Psoas muscle (tissue), 8 donors: ENCODE results near the gene MSMB. TPM values are rescaled to one million over a fixed set of nuclear protein-coding genes. Genes with fewer than 3 reads are reported as not detected.

Experiments
- ATAC-seq, 4 donors: fragments of 200-7000 bp; cut with Tn5 transposase; one replicate each; pipeline ENCODE4 v1.9.1; 2020; ENCODE audit warnings: moderate library complexity in 3 of 4, mild to moderate bottlenecking in 2 of 4
- DNase-seq, 2 donors: peaks; one replicate each; pipeline ENCODE4 v3.0.0-alpha.2; 2020
- H3K27ac ChIP-seq: fragments of 200-600 bp; one replicate; pipeline ENCODE4 v1.8.0; 2022
- H3K27me3 ChIP-seq, 3 donors: fragments of 200-600 bp in 1 of 3; one replicate each; pipeline versions ENCODE4 v1.6.1 to v1.8.0; 2013 to 2022; ENCODE audit warnings: low read length in 2 of 3, mild to moderate bottlenecking in 2 of 3, moderate library complexity in 1 of 3; ENCODE audit not compliant: insufficient read depth in 3 of 3
- H3K36me3 ChIP-seq, 2 donors: fragments of 200-600 bp in 1 of 2; one replicate each; pipeline versions ENCODE4 v1.6.1 to v1.8.0; 2013 to 2022; ENCODE audit warnings: low read depth in 1 of 2, mild to moderate bottlenecking in 1 of 2, moderate library complexity in 1 of 2; ENCODE audit not compliant: insufficient read depth in 1 of 2
- H3K4me1 ChIP-seq: fragments of 200-600 bp; one replicate; pipeline ENCODE4 v1.8.0; 2022
- H3K4me3 ChIP-seq: fragments of 200-600 bp; one replicate; pipeline ENCODE4 v1.8.0; 2022; ENCODE audit warnings: mild to moderate bottlenecking
- H3K9me3 ChIP-seq: fragments of 200-600 bp; one replicate; pipeline ENCODE4 v1.8.0; 2022
- WGBS, 3 donors: extraction: QIAGEN DNeasy Blood & Tissue Kit; methylation state at CpG; one replicate each; pipeline versions ENCODE4 v1.1.6 to v1.1.7; 2013; 5-methylcytosine and 5-hydroxymethylcytosine counted together
- intact Hi-C, 2 donors: fragments of 100-400 bp; cut with DNase I; formaldehyde crosslinking; loops; one replicate each; pipeline versions ENCODE4 v1.11.0 to v1.14.2; 2022
- polyA plus RNA-seq, 3 donors: library from polyadenylated mRNA; stranded (reverse); fragments of 200-250 nt; gene quantifications; one replicate each; pipeline ENCODE4 v1.2.3, GENCODE V29; 2013
- total RNA-seq, 4 donors: library from RNA; stranded (reverse); fragmentation: NEBNext Ultra II Directional in 2 of 4; extraction: Animal tissue kit (Norgen Biotek cat#: 25700) in 2 of 4; gene quantifications; one replicate each; pipeline versions ENCODE4 v1.2.1 to v1.2.4, GENCODE V29; 2021 to 2023
- TF ChIP-seq, protein P1 (sequence below): fragments of 200-600 bp; IDR thresholded peaks from one replicate; pipeline ENCODE4 v1.8.0; 2022; ENCODE audit warnings: antibody characterized with exemption
- donor health status: healthy with polysubstance abuse.
- donor health status: DM: no; HTN: no; CAD: no; lungs with moderate emphysema.
- donor health status: Bipolar disorder and iron deficiency.
- donor health status: healthy.
- donor health status: DM: yes; HTN: yes; CAD: no.
- donor health status: DM: no; HTN: no; CAD: no.
- donor health status: DM: no; HTN: no; CAD: no.
- donor health status: DM: yes; HTN: yes; CAD: no.

The MSMB gene
- total and polyA plus RNA-seq, 7 donors: not detected

- intact Hi-C loops: no loop called here
- TF ChIP-seq, protein P1, sequence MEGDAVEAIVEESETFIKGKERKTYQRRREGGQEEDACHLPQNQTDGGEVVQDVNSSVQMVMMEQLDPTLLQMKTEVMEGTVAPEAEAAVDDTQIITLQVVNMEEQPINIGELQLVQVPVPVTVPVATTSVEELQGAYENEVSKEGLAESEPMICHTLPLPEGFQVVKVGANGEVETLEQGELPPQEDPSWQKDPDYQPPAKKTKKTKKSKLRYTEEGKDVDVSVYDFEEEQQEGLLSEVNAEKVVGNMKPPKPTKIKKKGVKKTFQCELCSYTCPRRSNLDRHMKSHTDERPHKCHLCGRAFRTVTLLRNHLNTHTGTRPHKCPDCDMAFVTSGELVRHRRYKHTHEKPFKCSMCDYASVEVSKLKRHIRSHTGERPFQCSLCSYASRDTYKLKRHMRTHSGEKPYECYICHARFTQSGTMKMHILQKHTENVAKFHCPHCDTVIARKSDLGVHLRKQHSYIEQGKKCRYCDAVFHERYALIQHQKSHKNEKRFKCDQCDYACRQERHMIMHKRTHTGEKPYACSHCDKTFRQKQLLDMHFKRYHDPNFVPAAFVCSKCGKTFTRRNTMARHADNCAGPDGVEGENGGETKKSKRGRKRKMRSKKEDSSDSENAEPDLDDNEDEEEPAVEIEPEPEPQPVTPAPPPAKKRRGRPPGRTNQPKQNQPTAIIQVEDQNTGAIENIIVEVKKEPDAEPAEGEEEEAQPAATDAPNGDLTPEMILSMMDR: peak; percentile 60
- no peaks in the 10 kb centered on the region for H3K27me3 ChIP-seq
- WGBS, 3 donors: 0 to 2% (median 1%) methylated on average over 44 to 59 of the region's 59 CpGs
- H3K9me3 ChIP-seq: no peaks in the 10 kb centered on the region
- H3K27ac ChIP-seq: peak within 1 kb of the TSS; percentile 90
- peak within 1 kb of the TSS; percentile 86 for H3K4me3 ChIP-seq
- ATAC-seq (peak; percentile 98 to 99 (median 98)), DNase-seq (peak; percentile 97 to 99)
- no peaks in the 10 kb centered on the region for H3K36me3 ChIP-seq
- H3K4me1 ChIP-seq: peaks cover 42% of the 10 kb centered on the region
Observed at GRCh38 chr10:46030091-46030937, 15.8 kb downstream of the MSMB start, which contains the start of gene NCOA4. Gene NCOA4, minus strand, starts transcription at chr10:46030623. Its CDS starts 13,943 bp downstream, at chr10:46016680.

DNA sequence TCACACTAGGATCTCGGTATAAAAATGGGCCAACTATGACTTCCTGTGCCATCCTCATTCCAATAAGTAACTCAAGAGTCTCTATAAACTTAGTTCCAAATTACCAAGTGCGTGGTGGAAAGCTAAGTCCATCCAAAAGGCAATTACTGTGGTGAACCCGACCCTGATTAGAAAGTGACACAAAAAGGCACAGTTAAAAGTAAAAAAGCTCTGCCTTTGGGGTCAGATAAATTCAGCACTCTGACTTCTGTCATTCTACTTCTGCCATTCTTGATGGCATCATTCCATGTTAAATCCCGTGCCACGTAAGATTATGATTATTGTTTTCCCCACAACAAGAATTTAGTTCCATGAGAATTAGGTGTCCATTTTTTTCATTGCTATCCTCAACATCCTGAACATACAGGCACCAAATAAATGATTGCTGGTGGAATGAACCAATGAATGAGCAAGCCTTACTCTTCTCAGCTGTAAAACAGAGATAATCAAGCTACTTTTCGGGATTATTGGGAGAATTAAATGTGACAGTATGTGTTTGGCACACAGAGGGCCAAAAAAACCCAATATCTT, 16.5 kb downstream of the MSMB start:
- Histone ChIP-seq H3K36me3 (no peaks in the 10 kb centered on the region), H3K27me3 (no peaks in the 10 kb centered on the region), H3K4me1 (peaks cover 49% of the 10 kb centered on the region), H3K9me3 (no peaks in the 10 kb centered on the region), H3K4me3 (peak overlapping the region; percentile 86), H3K27ac (peak overlapping the region; percentile 90)
- ATAC-seq (no peak), DNase-seq (no peak)
- intact Hi-C loops: loop anchor here in 1 of 2 donors (5.0 kb wide), 1 partner anchor 52 kb away; no protein-coding TSS in a partner anchor
- WGBS, 3 donors: 2 to 7% (median 5%) methylated on average over 6 of the region's 6 CpGs
- TF ChIP-seq, protein P1: no peak

GRCh38 chr10:46028584-46029460, 17.2 kb downstream of the MSMB start:
- 21 to 27% (median 21%) methylated on average over 6 of the region's 6 CpGs for WGBS, 3 donors
- Histone ChIP-seq H3K4me1 (peaks cover 55% of the 10 kb centered on the region), H3K4me3 (peak overlapping the region; percentile 86), H3K27me3 (no peaks in the 10 kb centered on the region), H3K36me3 (no peaks in the 10 kb centered on the region), H3K9me3 (no peaks in the 10 kb centered on the region), H3K27ac (peak overlapping the region; percentile 90)
- peak; percentile 57 to 71 (median 68) for ATAC-seq
- TF ChIP-seq, protein P1: peak; percentile 67
- DNase-seq: no peak
- intact Hi-C loops: loop anchor here in 1 of 2 donors (5.0 kb wide), 1 partner anchor 52 kb away; no protein-coding TSS in a partner anchor

GRCh38 chr10:46026106-46026505, 20.0 kb downstream of the MSMB start:
- Histone ChIP-seq H3K4me1 (peaks cover 77% of the 10 kb centered on the region), H3K9me3 (no peaks in the 10 kb centered on the region), H3K27ac (peak overlapping the region; percentile 30), H3K36me3 (no peaks in the 10 kb centered on the region), H3K4me3 (no peak overlapping the region), H3K27me3 (no peaks in the 10 kb centered on the region)
- TF ChIP-seq, protein P1: no peak
- DNase-seq (no peak), ATAC-seq (no peak)
- intact Hi-C loops: loop anchor here in 1 of 2 donors (5.0 kb wide), 1 partner anchor 49 kb away; no protein-coding TSS in a partner anchor
